Ectodermal cell (in vitro differentiated cells): ENCODE data around the gene ALS2.

Source experiments
- H3K27ac ChIP-seq: 2 replicates; pipeline ENCODE4 v1.7.0; 2013; ENCODE audit warnings: mild to moderate bottlenecking, low read depth, low read length; ENCODE audit not compliant: insufficient read depth, poor library complexity, severe bottlenecking
- H3K27me3 ChIP-seq: 2 replicates; pipeline ENCODE4 v1.7.0; 2013; ENCODE audit warnings: mild to moderate bottlenecking, low read length; ENCODE audit not compliant: insufficient read depth, control insufficient read depth, poor library complexity, severe bottlenecking
- H3K36me3 ChIP-seq: one replicate; pipeline ENCODE4 v1.7.0; 2013; ENCODE audit warnings: low read length; ENCODE audit not compliant: control insufficient read depth, insufficient read depth
- H3K4me1 ChIP-seq: one replicate; pipeline ENCODE4 v1.7.0; 2013; ENCODE audit warnings: low read length; ENCODE audit not compliant: control insufficient read depth, insufficient read depth
- H3K4me3 ChIP-seq: 2 replicates; pipeline ENCODE4 v1.7.0; 2013; ENCODE audit warnings: low read depth, low read length, control low read depth; ENCODE audit not compliant: insufficient read depth
- H3K9me3 ChIP-seq: 2 replicates; pipeline ENCODE4 v1.7.0; 2013; ENCODE audit warnings: mild to moderate bottlenecking, low read length, moderate library complexity; ENCODE audit not compliant: control insufficient read depth
- WGBS, 2 experiments: methylation state at CpG; one replicate each; pipeline ENCODE4 v1.1.7; 2013; ENCODE audit warnings: missing lambda C conversion rate in 2 of 2; 5-methylcytosine and 5-hydroxymethylcytosine counted together

ALS2 gene

GRCh38 chr2:201698588-201699226, 82.0 kb downstream of the ALS2 start, which contains the start of gene MPP4:
Gene MPP4, minus strand, starts transcription at chr2:201698644. Its CDS starts 4,690 bp downstream, at chr2:201693954.
- Histone ChIP-seq H3K9me3 (no peaks in the 10 kb centered on the region), H3K4me3 (no peak within 1 kb of the TSS), H3K27ac (no peak within 1 kb of the TSS), H3K27me3 (no peaks in the 10 kb centered on the region), H3K4me1 (no peaks in the 10 kb centered on the region), H3K36me3 (no peaks in the 10 kb centered on the region)
- 93 to 95% methylated on average over 1 to 3 of the region's 3 CpGs for WGBS, 2 experiments

GRCh38 chr2:201697899-201698298, 82.8 kb downstream of the ALS2 start:
- Histone ChIP-seq H3K4me1 (no peaks in the 10 kb centered on the region), H3K4me3 (no peak overlapping the region), H3K36me3 (no peaks in the 10 kb centered on the region), H3K27me3 (no peaks in the 10 kb centered on the region), H3K9me3 (no peaks in the 10 kb centered on the region), H3K27ac (no peak overlapping the region)
- WGBS, 2 experiments: 88 to 92% methylated on average over 2 of the region's 2 CpGs

- no peaks in the 10 kb centered on the region for H3K27me3 ChIP-seq
- no peaks in the 10 kb centered on the region for H3K9me3 ChIP-seq
- H3K27ac ChIP-seq: no peak overlapping the region
- WGBS, 2 experiments: 80 to 81% methylated on average over 6 of the region's 6 CpGs
- no peaks in the 10 kb centered on the region for H3K4me1 ChIP-seq
- H3K36me3 ChIP-seq: no peaks in the 10 kb centered on the region
- H3K4me3 ChIP-seq: no peak overlapping the region
Observed at GRCh38 chr2:201696151-201696659, 84.5 kb downstream of the ALS2 start.

DNA sequence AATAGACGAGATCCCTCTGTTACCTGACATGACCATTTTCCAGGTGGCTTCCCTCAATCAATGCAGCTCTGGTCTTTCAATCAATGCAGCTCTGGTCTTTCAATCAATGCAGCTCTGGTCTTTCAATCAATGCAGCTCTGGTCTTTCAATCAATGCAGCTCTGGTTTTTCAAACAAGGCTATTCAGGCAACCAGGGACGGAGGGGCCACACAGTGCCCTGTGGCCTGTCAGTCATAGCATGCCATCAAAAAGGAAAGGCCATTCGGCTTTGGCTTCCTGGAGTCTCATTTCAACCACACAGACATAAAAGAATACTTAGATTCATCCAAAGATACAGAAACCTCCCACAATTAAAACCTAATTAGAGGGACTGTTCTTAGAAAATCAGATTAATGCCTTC, 95.6 kb downstream of the ALS2 start:
- WGBS, 2 experiments: 20 to 39% methylated on average over 3 of the region's 3 CpGs
- no peak overlapping the region for H3K27ac ChIP-seq
- H3K27me3 ChIP-seq: peaks cover 16% of the 10 kb centered on the region
- H3K36me3 ChIP-seq: no peaks in the 10 kb centered on the region
- H3K4me3 ChIP-seq: no peak overlapping the region
- no peaks in the 10 kb centered on the region for H3K9me3 ChIP-seq
- H3K4me1 ChIP-seq: no peaks in the 10 kb centered on the region

- Histone ChIP-seq H3K36me3 (no peaks in the 10 kb centered on the region), H3K4me1 (peaks cover 7% of the 10 kb centered on the region), H3K4me3 (no peak overlapping the region), H3K27me3 (peaks cover 4% of the 10 kb centered on the region), H3K9me3 (no peaks in the 10 kb centered on the region), H3K27ac (no peak overlapping the region)
- 51 to 52% methylated on average over 9 of the region's 9 CpGs for WGBS, 2 experiments
Observed at GRCh38 chr2:201680743-201681142, 100.0 kb downstream of the ALS2 start.

- H3K27ac ChIP-seq: no peak overlapping the region
- H3K36me3 ChIP-seq: no peaks in the 10 kb centered on the region
- peaks cover 4% of the 10 kb centered on the region for H3K27me3 ChIP-seq
- H3K4me1 ChIP-seq: peaks cover 7% of the 10 kb centered on the region
- H3K9me3 ChIP-seq: no peaks in the 10 kb centered on the region
- no peak overlapping the region for H3K4me3 ChIP-seq
- WGBS, 2 experiments: 76 to 79% methylated on average over 6 of the region's 6 CpGs
Observed at GRCh38 chr2:201678401-201678800, 102.3 kb downstream of the ALS2 start.

DNA sequence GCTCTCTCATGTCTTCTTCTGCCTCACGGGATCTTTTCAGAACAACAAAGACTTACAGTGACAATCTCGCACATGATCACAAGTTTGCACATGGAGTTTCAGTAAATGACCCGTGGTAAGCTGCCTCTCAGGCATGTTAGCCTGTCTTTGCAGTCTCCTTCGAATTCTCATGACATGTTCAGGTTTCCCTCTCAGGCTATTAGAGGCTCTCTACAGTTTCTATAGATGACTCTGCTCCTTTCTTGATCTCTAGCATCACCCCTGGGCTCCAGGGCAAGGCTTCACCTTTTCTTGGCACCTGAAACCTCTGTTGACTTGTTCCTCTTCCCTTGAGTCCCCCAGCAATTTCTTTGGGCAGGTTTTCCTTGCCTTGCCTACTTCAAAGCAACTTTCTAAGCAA, 105.3 kb downstream of the ALS2 start:
- Histone ChIP-seq H3K4me3 (no peak overlapping the region), H3K36me3 (no peaks in the 10 kb centered on the region), H3K4me1 (peaks cover 7% of the 10 kb centered on the region), H3K27ac (no peak overlapping the region), H3K9me3 (no peaks in the 10 kb centered on the region), H3K27me3 (no peaks in the 10 kb centered on the region)
- 92 to 93% methylated on average over 4 of the region's 4 CpGs for WGBS, 2 experiments

DNA sequence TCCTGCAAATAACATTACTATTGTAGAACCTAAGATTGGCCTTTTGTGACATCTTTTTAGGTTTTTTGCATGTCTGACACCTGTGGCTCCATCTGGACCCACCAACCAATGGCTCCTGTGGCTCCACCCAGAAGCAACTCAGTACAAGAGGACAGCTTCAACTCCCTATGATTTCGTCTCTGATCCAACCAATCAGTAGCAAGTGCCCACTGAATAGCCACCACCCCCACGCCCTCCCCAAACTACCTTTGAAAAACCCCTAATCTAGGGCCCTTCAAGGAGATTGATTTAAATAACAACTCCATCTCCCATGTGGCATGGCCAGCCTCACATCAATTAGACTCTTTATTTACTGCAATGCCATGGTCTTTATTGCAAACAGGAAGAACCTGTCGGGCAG, 105.9 kb downstream of the ALS2 start:
- Histone ChIP-seq H3K36me3 (no peaks in the 10 kb centered on the region), H3K4me3 (no peak overlapping the region), H3K9me3 (no peaks in the 10 kb centered on the region), H3K4me1 (peaks cover 7% of the 10 kb centered on the region), H3K27ac (no peak overlapping the region), H3K27me3 (no peaks in the 10 kb centered on the region)
- 85 to 93% methylated on average over 3 of the region's 3 CpGs for WGBS, 2 experiments

DNA sequence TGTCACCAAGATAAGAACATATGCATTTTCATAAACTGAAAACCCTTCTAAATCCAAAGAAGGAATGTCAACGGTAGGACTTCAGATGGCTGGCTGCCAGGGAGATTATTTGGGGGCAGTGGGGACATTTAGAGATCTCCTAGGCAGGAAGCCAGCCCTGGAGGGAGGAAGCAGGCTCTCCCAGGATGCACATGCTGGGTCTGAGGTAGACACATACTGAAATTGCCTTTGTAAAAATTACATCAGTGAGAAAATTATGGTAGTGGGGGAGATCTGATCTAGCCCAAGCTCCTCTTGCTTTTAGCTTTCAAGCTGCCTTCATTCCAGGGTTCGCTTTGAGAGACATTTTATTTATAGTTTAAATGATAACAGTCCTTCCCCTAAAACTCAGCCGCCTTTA, 106.4 kb downstream of the ALS2 start:
- Histone ChIP-seq H3K27ac (no peak overlapping the region), H3K36me3 (no peaks in the 10 kb centered on the region), H3K4me1 (peaks cover 7% of the 10 kb centered on the region), H3K4me3 (no peak overlapping the region), H3K9me3 (no peaks in the 10 kb centered on the region), H3K27me3 (no peaks in the 10 kb centered on the region)
- 99 to 100% methylated on average over 1 to 2 of the region's 3 CpGs for WGBS, 2 experiments

DNA sequence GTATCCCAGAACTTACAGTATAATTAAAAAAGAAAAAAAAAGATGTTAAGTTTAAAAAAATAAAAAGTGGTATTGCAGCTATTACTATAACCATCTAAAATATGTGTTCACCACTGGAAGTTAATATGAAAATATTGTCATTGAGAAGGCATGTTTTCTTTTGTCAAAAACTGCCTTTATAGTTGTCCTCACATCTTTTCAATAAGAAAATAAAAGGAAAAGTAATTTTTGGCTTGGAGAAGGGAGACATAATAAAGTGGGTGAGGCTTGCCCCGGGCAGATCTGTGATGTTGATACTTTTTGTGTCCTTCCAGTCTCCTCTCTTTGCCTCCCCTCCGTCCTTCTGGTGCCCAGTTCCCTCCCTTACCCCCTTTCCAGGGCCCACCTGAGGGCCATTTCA, 107.2 kb downstream of the ALS2 start:
- 87 to 89% methylated on average over 2 of the region's 2 CpGs for WGBS, 2 experiments
- Histone ChIP-seq H3K4me1 (peaks cover 6% of the 10 kb centered on the region), H3K36me3 (no peaks in the 10 kb centered on the region), H3K27me3 (no peaks in the 10 kb centered on the region), H3K27ac (no peak overlapping the region), H3K4me3 (no peak overlapping the region), H3K9me3 (no peaks in the 10 kb centered on the region)
